ENCODE measurements around the gene SYNGR3. TPM values are rescaled to one million over a fixed set of nuclear protein-coding genes. Genes with fewer than 3 reads are reported as not detected.

The SYNGR3 gene
- total and polyA plus RNA-seq, 2 donors from 2014 or later = 2.2 to 4.6 TPM

- FAIRE-seq (no peak), DNase-seq (peak in 1 of 5 donors; percentile 68)
- Histone ChIP-seq H3K4me3 (ENCODE audit: low read length in 3 of 3) (no peak overlapping the region), H3K36me3 (ENCODE audit: control insufficient read depth in 2 of 3, insufficient read depth in 3 of 3, low read length in 3 of 3) (peaks cover 0 to 17% (median 9%) of the 10 kb centered on the region in 3 donors), H3K9me3 (ENCODE audit: control insufficient read depth in 2 of 3, insufficient read depth in 1 of 3, low read length in 3 of 3) (no peaks in the 10 kb centered on the region), H3K9ac (ENCODE audit: low read length in 3 of 3) (no peak overlapping the region), H3K27me3 (ENCODE audit: control insufficient read depth, insufficient read depth, low read length) (no peaks in the 10 kb centered on the region), H3K4me1 (ENCODE audit: control insufficient read depth in 2 of 3, insufficient read depth in 2 of 3, low read depth in 1 of 3, low read length in 3 of 3) (peaks cover 3 to 41% (median 3%) of the 10 kb centered on the region in 3 donors), H3K27ac (ENCODE audit: low read depth in 2 of 2, low read length in 2 of 2) (no peak overlapping the region)
- intact Hi-C loops (cut with DNase I) = no loop called here
- no peak for TF ChIP-seq CTCF (IDR thresholded peaks at IDR 0.05; ENCODE audit: borderline replicate concordance, extremely low read depth, insufficient read depth)
Measured at GRCh38 chr16:2006317-2006716, 16.5 kb downstream of the SYNGR3 start.

GRCh38 chr16:2007081-2007836 is 17.5 kb downstream of the SYNGR3 start:
- intact Hi-C loops (cut with DNase I) = no loop called here
- peaks cover 0 to 8% (median 0%) of the 10 kb centered on the region in 3 donors for H3K36me3 ChIP-seq (ENCODE audit: control insufficient read depth in 2 of 3, insufficient read depth in 3 of 3, low read length in 3 of 3)
- H3K9me3 ChIP-seq (ENCODE audit: control insufficient read depth in 2 of 3, insufficient read depth in 1 of 3, low read length in 3 of 3) = no peaks in the 10 kb centered on the region
- no peak overlapping the region for H3K9ac ChIP-seq (ENCODE audit: low read length in 3 of 3)
- TF ChIP-seq CTCF (IDR thresholded peaks at IDR 0.05; ENCODE audit: borderline replicate concordance, extremely low read depth, insufficient read depth) = no peak
- H3K27me3 ChIP-seq (ENCODE audit: control insufficient read depth, insufficient read depth, low read length) = no peaks in the 10 kb centered on the region
- H3K4me3 ChIP-seq (ENCODE audit: low read length in 3 of 3) = no peak overlapping the region
- FAIRE-seq (no peak), DNase-seq (peak in 1 of 5 donors; percentile 73)
- peaks cover 3 to 41% (median 3%) of the 10 kb centered on the region in 3 donors for H3K4me1 ChIP-seq (ENCODE audit: control insufficient read depth in 2 of 3, insufficient read depth in 2 of 3, low read depth in 1 of 3, low read length in 3 of 3)
- H3K27ac ChIP-seq (ENCODE audit: low read depth in 2 of 2, low read length in 2 of 2) = no peak overlapping the region

DNA sequence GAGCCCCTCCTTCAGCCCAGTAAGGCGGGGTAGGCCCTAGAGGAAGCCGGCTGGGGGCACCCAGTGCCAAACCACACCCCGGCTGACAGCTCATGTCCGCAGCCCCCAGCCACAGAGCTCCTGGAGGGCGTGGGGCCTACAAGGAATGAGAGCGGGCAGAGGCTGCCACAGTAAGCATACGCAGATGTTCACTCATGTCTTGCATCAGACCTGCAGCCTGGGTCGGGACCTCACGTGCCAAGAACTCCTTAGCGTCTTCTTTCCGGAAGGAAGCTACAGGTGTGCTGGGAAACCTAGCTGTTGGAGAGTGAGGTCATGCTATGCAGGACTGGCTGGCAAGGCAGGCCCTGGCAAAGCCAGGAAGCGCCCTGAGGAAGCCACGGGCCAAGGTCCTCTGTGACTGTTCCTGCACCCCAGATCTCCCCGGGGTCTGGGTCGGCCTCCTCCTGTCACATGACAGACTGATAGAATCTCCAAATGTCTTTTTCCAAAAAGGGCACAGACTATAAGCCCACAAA is 18.3 kb downstream of the SYNGR3 start:
- no peaks in the 10 kb centered on the region for H3K9me3 ChIP-seq (ENCODE audit: control insufficient read depth in 2 of 3, insufficient read depth in 1 of 3, low read length in 3 of 3)
- no peaks in the 10 kb centered on the region for H3K27me3 ChIP-seq (ENCODE audit: control insufficient read depth, insufficient read depth, low read length)
- no peaks in the 10 kb centered on the region for H3K36me3 ChIP-seq (ENCODE audit: control insufficient read depth in 2 of 3, insufficient read depth in 3 of 3, low read length in 3 of 3)
- TF ChIP-seq CTCF (IDR thresholded peaks at IDR 0.05; ENCODE audit: borderline replicate concordance, extremely low read depth, insufficient read depth) = no peak
- DNase-seq (peak in 1 of 5 donors; percentile 64), FAIRE-seq (no peak)
- intact Hi-C loops (cut with DNase I) = no loop called here
- peak overlapping the region in 2 of 3 donors; percentile 9 to 80 for H3K9ac ChIP-seq (ENCODE audit: low read length in 3 of 3)
- H3K4me1 ChIP-seq (ENCODE audit: control insufficient read depth in 2 of 3, insufficient read depth in 2 of 3, low read depth in 1 of 3, low read length in 3 of 3) = peaks cover 3 to 41% (median 3%) of the 10 kb centered on the region in 3 donors
- H3K4me3 ChIP-seq (ENCODE audit: low read length in 3 of 3) = peak overlapping the region in 1 of 3 donors; percentile 75
- H3K27ac ChIP-seq (ENCODE audit: low read depth in 2 of 2, low read length in 2 of 2) = no peak overlapping the region
